ENCODE data around the gene SMU1.

Gene SMU1

DNA sequence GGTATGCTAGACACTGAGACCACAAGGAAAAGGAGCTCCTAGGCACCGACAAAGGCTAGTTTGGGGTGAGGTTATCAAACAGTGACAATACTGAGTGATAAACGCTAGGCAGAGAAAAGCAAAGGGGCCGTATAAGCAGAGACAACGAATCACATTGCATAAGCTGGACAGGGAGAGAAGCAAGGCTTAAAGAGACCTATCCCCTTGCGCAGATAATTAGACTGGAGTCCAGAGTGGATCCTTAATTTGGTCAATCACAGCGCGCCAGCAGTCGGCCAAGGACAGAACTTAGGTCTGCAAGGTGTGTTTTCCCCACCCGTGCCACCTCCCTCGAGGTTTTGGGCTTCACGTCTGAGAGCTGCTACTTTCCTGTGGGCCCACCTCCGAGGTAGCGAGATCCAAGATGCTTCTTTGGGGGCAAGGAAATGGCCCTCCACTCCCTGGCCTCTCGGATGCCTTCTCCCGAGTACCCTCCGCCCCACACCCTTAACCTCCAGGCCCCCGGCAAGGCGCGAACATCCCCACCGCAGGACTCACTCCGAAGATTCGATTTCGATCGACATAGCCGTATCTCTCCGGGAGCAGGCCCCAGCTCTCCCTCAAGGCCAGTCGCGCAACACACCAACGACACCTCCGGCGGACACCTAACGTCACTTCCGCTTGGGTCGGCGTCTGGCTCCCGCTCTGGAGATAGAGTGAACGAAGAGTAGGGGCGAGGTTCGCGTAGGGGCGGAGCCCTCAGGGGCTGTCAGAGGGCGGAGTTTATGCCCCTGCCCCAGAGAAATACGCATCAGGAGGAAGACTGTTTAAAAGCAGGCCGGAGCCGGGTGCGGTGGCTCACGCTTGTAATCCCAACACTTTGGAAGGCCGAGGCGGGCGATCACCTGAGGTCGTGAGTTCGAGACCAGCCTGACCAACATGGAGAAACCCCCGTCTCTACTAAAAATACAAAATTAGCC, at the start of gene SMU1:
Gene SMU1, minus strand, starts transcription at position 629 of the 959 bp plus-strand sequence. Its CDS starts 66 bp downstream, at position 563.
- H3K27ac Mint-ChIP-seq = peak within 1 kb of the TSS; percentile 99
- H3K36me3 Mint-ChIP-seq (ENCODE audit: low read depth) = peaks cover 30% of the 10 kb centered on the region
- H3K27me3 Mint-ChIP-seq = no peaks in the 10 kb centered on the region
- peak within 1 kb of the TSS; percentile 99 for H3K4me3 Mint-ChIP-seq
- H3K4me1 Mint-ChIP-seq (ENCODE audit: low read depth) = peaks cover 46% of the 10 kb centered on the region
- H3K9me3 Mint-ChIP-seq = no peaks in the 10 kb centered on the region

DNA sequence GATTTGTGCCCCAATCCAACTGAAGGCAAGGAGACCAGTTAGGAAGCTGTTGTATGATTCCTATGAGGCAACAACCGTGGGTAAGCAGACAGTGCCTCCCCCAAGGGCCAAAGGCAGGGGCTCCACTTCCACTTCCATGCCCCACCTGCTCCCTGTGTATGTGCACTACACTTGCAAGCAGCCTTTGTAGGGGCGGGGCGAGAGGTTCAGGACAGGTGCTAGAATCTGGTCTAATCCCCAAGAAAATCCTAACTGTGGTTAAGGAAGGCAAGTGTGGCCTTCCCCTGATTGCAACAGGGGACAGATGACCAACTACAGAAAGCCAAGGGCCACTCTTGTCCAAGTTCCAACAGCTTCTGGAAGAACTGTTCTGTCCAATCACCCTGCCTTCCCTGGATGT, 49.0 kb upstream of the SMU1 start:
- H3K4me3 Mint-ChIP-seq = no peak overlapping the region

DNA sequence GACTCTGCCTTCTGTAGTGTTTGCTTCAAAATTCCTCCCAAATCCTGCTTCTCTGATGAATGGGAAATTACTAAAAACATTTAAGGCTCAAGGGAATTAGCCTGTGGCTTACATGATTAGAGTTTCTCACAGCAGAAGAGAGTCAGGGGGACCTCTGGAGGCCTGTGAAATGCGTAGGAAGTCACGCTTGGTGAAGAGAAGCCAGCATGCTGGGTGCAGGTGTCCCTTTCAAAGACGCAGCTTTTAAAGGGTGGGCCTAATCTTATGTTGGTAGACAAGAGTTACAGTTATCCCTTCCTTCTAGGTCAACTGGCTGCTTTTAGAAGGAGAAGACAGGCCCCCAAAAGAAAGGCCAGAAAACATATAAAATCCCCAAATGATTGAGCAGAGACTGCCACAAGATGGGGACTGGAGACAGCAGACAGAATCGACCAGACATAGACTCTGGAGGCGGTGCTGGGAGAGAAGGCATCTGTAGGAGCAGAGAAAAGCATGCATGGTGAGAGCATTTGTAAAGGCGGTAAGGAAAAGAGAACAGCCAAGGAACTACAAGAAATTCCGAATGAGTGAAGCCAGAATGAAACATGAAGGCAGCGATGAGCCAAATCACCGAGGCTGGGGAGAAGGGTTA, 48.4 kb upstream of the SMU1 start:
- peaks cover 66% of the 10 kb centered on the region for H3K4me1 Mint-ChIP-seq (ENCODE audit: low read depth)
- peak overlapping the region; percentile 83 for H3K27ac Mint-ChIP-seq
- no peak overlapping the region for H3K4me3 Mint-ChIP-seq
- H3K27me3 Mint-ChIP-seq = no peaks in the 10 kb centered on the region
- peaks cover 59% of the 10 kb centered on the region for H3K36me3 Mint-ChIP-seq (ENCODE audit: low read depth)
- H3K9me3 Mint-ChIP-seq = no peaks in the 10 kb centered on the region

More for the DNA sequence above, 49.0 kb upstream of the SMU1 start:
- Mint-ChIP-seq H3K9me3 (no peaks in the 10 kb centered on the region), H3K4me1 (ENCODE audit: low read depth) (peaks cover 69% of the 10 kb centered on the region), H3K36me3 (ENCODE audit: low read depth) (peaks cover 58% of the 10 kb centered on the region), H3K27me3 (no peaks in the 10 kb centered on the region), H3K27ac (peak overlapping the region; percentile 75)

DNA sequence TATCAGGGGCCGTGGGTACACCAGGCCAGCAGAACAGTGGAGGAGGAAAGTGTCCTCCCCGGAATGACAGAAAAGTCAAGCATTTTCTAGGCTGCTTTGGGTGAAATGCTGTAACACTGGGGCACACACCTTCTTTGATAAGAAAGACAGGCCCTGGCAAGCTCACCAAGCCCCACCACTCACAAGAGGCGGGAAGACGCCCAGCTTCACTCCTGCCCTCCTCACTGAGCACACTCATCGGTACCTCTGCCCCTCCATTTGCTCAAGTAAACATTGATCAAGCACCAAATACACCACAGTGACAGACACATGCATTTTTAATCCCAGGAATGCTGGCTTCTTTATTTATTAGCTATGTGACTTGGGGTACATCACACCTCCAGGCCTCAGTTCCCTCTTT, 47.6 kb upstream of the SMU1 start:
- Mint-ChIP-seq H3K4me3 (no peak overlapping the region), H3K4me1 (ENCODE audit: low read depth) (peaks cover 58% of the 10 kb centered on the region), H3K36me3 (ENCODE audit: low read depth) (peaks cover 59% of the 10 kb centered on the region), H3K27me3 (no peaks in the 10 kb centered on the region), H3K9me3 (no peaks in the 10 kb centered on the region), H3K27ac (no peak overlapping the region)

DNA sequence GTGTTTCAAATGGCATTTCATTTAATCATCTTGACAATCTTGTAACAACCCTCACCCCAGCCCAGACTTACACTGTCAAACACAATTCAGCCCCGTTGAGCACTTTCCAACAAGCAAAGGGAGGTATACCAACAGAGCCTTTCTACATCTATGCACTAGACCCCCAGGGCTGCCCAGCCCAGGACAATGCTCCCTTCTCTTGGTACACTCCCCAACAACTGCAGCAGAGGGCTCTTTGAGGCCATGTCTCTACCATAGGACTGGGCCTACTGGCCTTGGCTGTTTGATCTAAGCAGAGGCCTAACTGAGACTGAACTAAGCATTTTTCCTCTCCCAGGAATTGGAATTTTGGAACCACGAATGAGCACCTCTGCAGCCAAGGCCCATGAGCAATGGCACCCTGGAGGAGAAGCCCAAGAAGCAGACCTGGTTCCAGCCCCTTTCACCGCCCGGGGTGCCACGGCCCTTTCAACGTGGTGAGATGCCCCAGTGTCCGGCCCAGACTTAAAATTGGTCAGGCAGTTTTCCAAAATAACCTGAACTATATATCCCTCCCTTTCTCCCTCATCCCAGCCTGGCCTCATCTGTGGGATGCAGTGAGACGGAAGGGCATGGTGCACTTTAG, 47.0 kb upstream of the SMU1 start:
- H3K4me3 Mint-ChIP-seq = no peak overlapping the region
- no peaks in the 10 kb centered on the region for H3K9me3 Mint-ChIP-seq
- peaks cover 55% of the 10 kb centered on the region for H3K36me3 Mint-ChIP-seq (ENCODE audit: low read depth)
- no peak overlapping the region for H3K27ac Mint-ChIP-seq
- peaks cover 54% of the 10 kb centered on the region for H3K4me1 Mint-ChIP-seq (ENCODE audit: low read depth)
- no peaks in the 10 kb centered on the region for H3K27me3 Mint-ChIP-seq

DNA sequence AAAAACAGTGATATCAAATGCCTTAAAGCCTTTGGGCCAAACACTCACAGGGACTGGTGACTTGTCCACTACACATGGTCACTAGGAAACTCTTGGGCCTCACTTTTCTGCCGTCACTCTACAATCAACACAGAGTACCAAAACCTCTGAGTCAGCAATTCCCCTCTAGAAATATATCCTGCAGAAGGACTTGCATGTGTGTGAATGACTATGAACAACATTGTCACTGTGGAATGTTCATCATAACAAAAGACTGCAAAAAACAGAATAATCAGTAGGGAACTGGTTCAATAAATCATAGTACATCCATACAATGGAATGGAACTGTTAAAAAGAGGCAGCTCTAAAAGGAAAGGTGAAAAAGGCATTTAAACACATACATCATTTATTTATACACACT, 44.1 kb upstream of the SMU1 start:
- H3K4me1 Mint-ChIP-seq (ENCODE audit: low read depth) = peaks cover 50% of the 10 kb centered on the region

DNA sequence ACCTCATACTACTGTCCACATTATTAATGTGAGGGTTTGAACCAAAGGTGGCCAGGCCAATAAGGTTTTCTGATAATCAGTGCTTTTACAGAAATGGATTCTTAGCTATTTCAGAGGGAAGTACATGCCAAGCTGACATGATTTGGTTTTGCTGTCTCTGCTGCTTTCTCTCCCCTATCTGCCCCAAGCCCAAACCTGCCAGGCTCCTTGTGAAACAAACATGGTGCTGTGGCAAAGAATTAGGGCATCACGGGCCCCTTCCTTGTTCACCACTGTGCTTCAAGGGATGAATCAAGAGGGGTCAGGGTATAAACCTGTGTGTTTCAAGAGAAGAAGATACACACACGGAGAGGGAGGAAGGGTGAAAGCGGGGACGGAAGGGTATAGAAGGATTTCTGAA, 41.3 kb upstream of the SMU1 start:
- Mint-ChIP-seq H3K4me1 (ENCODE audit: low read depth) (peaks cover 28% of the 10 kb centered on the region), H3K27ac (peak overlapping the region; percentile 43), H3K4me3 (no peak overlapping the region), H3K36me3 (ENCODE audit: low read depth) (peaks cover 53% of the 10 kb centered on the region), H3K27me3 (no peaks in the 10 kb centered on the region), H3K9me3 (no peaks in the 10 kb centered on the region)

More for the DNA sequence above, 44.1 kb upstream of the SMU1 start:
- Mint-ChIP-seq H3K27me3 (no peaks in the 10 kb centered on the region), H3K9me3 (no peaks in the 10 kb centered on the region), H3K36me3 (ENCODE audit: low read depth) (peaks cover 41% of the 10 kb centered on the region), H3K4me3 (no peak overlapping the region), H3K27ac (no peak overlapping the region)

DNA sequence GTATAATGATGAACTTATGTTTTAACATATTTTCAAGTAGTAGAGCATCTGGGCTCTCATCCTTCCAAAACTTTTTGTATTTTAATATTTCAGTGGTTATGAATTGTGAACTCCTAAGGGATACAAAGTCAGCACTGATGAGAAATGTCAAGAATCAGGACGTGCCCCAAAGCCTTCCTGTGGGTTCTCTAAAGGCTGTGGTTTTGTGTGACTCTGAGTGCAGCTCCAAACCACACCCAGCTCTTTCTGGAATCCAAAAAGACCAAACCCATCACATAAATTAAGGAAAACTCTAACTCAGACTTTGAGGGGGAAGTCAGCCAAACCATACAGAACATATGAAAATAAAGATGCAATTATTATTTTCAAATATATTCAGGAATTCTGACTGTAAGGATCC, 40.8 kb upstream of the SMU1 start:
- no peaks in the 10 kb centered on the region for H3K27me3 Mint-ChIP-seq
- peak overlapping the region; percentile 32 for H3K27ac Mint-ChIP-seq
- peaks cover 58% of the 10 kb centered on the region for H3K36me3 Mint-ChIP-seq (ENCODE audit: low read depth)
- peaks cover 28% of the 10 kb centered on the region for H3K4me1 Mint-ChIP-seq (ENCODE audit: low read depth)
- peak overlapping the region; percentile 27 for H3K4me3 Mint-ChIP-seq
- H3K9me3 Mint-ChIP-seq = no peaks in the 10 kb centered on the region

DNA sequence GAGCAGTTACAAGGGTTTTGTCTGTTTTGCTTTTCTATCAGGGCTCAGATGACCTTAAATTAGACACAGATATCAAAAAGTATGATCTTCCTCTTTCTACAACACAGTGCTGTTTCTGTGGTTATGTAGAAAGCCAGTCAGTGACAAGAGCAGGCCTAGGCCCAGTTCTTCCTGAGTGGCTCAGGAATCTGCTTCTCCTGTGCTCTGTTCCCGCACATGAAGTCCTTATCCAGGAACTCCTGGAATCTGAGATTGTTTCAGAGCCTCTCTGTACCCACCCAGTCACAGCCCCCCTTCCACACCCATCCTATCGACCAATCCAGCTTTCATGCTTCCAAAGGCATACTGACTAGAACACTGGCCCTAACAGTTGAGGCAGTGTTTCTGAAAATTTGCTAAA, 40.4 kb upstream of the SMU1 start:
- Mint-ChIP-seq H3K27me3 (no peaks in the 10 kb centered on the region), H3K4me1 (ENCODE audit: low read depth) (peaks cover 25% of the 10 kb centered on the region), H3K4me3 (peak overlapping the region; percentile 35), H3K36me3 (ENCODE audit: low read depth) (peaks cover 59% of the 10 kb centered on the region), H3K27ac (peak overlapping the region; percentile 32), H3K9me3 (no peaks in the 10 kb centered on the region)

DNA sequence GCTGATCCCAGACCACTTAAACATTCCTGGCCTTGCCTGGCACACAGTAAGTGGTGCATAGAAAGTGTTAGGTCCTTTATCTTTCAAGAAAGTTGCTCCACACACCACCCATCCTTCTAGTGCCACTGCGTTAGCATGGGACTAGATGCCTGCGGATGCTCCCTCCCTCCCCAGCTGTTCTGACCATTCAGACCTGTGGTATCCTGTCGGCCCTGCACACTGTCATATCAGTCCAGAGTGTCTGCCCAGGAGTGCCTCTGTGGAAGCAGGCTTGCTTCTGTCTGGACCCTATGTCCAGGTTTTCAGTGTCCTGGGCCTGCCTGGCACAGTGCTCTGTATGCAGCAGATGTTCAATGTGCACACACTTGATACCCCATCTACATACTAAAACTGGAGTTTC, 38.3 kb upstream of the SMU1 start:
- H3K4me3 Mint-ChIP-seq = no peak overlapping the region
- H3K9me3 Mint-ChIP-seq = no peaks in the 10 kb centered on the region
- H3K4me1 Mint-ChIP-seq (ENCODE audit: low read depth) = peaks cover 24% of the 10 kb centered on the region
- peak overlapping the region; percentile 61 for H3K27ac Mint-ChIP-seq
- peaks cover 47% of the 10 kb centered on the region for H3K36me3 Mint-ChIP-seq (ENCODE audit: low read depth)
- H3K27me3 Mint-ChIP-seq = no peaks in the 10 kb centered on the region

DNA sequence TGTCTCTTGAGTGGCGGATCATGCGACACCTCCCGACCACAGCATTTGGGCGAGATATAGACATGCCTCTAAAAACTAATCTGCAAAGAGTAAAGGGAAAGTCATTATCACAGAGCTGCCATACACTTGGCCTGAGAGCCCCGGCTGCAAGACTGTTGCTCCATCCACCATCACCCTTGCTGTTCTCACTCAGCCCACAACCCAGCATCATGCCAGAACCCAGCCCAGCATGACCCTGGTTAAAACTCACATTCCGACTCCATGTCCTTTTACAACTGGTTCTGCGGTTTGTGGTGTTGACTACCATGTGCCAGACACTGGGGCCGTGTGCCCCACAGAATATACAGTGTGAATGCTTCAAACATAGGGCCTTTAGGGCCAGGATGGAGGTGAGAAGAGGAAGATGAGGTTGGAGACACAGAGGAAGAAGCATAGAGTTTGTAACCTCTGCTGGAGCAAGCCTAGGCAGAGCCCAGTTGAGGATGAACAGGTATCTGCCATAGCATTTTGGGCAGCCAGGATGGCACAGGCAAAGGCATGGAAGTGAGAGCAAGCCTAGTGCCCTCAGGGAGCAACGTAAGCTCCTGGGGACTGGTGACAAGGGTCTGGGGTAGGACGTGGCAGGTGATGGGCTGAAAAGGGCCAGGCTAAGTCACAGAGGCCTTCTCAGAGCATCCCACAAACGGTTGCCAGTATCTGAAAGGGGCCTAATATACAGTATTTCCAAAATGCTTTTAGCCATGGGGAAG, 37.5 kb upstream of the SMU1 start:
- H3K9me3 Mint-ChIP-seq = no peaks in the 10 kb centered on the region
- H3K36me3 Mint-ChIP-seq (ENCODE audit: low read depth) = peaks cover 43% of the 10 kb centered on the region
- no peaks in the 10 kb centered on the region for H3K27me3 Mint-ChIP-seq
- peak overlapping the region; percentile 61 for H3K27ac Mint-ChIP-seq
- H3K4me1 Mint-ChIP-seq (ENCODE audit: low read depth) = peaks cover 27% of the 10 kb centered on the region
- no peak overlapping the region for H3K4me3 Mint-ChIP-seq

DNA sequence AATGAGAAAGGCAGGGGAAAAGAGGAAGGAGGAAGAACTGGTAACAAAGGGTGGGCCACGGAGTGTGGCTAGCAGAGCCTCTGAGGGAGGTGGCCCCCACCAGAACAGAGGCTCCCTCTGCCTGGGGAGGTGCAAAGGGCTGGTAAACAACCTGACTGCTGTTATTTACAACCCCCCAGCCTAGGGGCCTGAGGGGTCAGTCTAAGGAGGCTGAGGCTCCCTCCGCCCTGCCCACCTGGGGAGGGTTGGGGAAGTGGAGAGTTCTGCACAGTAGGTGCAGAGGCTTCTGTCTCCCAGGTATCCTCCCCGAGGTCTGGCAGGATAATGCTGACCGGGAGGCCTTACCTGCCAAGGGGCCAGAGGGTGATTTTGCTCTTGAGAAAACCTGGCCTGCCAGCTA, 35.6 kb upstream of the SMU1 start:
- Mint-ChIP-seq H3K4me3 (no peak overlapping the region), H3K27me3 (no peaks in the 10 kb centered on the region), H3K4me1 (ENCODE audit: low read depth) (peaks cover 21% of the 10 kb centered on the region), H3K36me3 (ENCODE audit: low read depth) (peaks cover 38% of the 10 kb centered on the region), H3K9me3 (no peaks in the 10 kb centered on the region), H3K27ac (no peak overlapping the region)

DNA sequence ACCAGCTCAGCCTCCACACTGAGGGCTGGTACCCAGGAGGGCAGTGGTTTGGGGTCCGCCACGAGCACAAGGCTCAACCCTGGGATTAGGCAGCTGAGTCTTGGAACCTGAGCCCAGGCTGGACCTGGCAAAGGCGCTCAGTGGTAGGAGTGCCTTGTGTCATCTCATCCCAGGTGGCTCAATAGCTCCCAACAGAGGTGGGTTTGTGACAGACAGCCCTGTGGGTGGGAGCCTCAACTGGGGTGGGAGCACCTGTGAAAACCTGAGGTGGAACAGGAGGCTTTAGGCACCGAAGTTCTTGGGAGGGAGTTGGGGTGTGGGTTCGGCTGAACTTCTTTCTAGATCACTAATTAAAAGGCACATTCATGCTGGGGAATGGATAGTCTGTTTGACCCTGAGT, 35.2 kb upstream of the SMU1 start:
- Mint-ChIP-seq H3K4me3 (no peak overlapping the region), H3K9me3 (no peaks in the 10 kb centered on the region), H3K27ac (no peak overlapping the region), H3K27me3 (no peaks in the 10 kb centered on the region), H3K4me1 (ENCODE audit: low read depth) (peaks cover 17% of the 10 kb centered on the region), H3K36me3 (ENCODE audit: low read depth) (peaks cover 38% of the 10 kb centered on the region)

DNA sequence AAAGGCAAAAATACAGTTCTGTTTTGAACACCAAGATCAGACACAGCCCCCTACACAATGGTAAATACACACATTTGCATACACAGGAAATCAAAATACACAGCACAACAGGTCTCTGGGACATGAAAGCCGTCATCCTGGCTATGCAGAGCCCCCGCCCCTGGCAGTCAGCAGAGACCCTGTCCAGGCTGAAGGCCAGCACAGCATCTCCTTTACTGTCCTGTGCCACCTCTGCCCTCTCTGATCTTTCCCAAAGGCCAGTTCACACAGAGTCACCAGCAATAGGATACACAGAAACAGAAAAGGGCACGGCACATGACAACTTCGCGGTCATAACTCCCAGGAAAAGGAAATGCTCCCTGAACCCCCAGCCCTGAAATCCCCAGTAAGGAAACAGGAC, 34.2 kb upstream of the SMU1 start:
- Mint-ChIP-seq H3K9me3 (no peaks in the 10 kb centered on the region), H3K4me1 (ENCODE audit: low read depth) (peaks cover 17% of the 10 kb centered on the region), H3K27ac (no peak overlapping the region), H3K36me3 (ENCODE audit: low read depth) (peaks cover 35% of the 10 kb centered on the region), H3K4me3 (no peak overlapping the region), H3K27me3 (no peaks in the 10 kb centered on the region)
